Fibroblast of mammary gland (primary cell): ENCODE results near the gene MRPL4.

ENCODE experiments used
- DNase-seq: peaks from one replicate; pipeline ENCODE4 v3.0.0-alpha.2; 2010; ENCODE audit warnings: low read depth
- H3K4me3 ChIP-seq: 2 replicates; pipeline ENCODE4 v1.5.1; 2011; ENCODE audit warnings: low read depth, mild to moderate bottlenecking, low read length, moderate library complexity; ENCODE audit not compliant: control insufficient read depth
- CTCF ChIP-seq: conservative IDR thresholded peaks from 2 replicates; pipeline ENCODE4 v1.5.1; 2011; ENCODE audit warnings: low read depth, low read length, inconsistent platforms; ENCODE audit not compliant: control insufficient read depth, insufficient read depth

The MRPL4 gene

DNA sequence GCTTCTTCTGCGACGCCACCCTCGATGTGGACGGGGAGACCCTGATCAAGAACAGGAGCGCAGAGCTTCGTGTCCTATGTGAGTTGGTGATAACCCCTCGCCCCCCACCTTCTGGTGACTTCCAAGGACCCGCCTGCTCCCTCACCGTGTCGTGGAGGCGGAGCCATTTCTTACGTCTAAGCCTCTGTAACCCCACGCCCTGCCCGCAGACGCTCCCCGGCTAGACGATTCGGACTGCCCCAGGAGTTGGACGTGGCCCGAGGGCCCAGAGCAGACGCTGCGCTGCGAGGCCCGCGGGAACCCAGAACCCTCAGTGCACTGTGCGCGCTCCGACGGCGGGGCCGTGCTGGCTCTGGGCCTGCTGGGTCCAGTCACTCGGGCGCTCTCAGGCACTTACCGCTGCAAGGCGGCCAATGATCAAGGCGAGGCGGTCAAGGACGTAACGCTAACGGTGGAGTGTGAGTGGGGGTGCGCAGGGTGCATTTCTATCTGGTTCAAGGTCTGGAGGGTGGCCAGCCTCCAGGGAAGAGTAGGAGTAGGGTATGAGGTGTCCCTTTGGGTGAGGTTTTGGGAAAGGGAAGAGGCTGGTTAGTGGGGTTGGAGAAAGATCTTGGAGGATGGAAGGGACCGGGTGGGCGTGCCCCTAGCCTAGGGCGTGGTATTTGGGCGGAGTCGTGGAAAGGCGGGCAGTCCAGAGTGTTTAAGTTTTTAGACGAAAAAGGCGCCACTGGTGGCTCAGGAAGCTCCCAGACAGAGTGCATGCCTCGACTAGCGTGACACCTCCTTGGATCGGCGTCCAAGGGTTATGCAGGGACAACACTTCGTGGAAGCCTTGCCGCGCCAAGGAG is 41.0 kb downstream of the MRPL4 start:
- no peak for DNase-seq
- no peak overlapping the region for H3K4me3 ChIP-seq
- no peak for TF ChIP-seq CTCF

DNA sequence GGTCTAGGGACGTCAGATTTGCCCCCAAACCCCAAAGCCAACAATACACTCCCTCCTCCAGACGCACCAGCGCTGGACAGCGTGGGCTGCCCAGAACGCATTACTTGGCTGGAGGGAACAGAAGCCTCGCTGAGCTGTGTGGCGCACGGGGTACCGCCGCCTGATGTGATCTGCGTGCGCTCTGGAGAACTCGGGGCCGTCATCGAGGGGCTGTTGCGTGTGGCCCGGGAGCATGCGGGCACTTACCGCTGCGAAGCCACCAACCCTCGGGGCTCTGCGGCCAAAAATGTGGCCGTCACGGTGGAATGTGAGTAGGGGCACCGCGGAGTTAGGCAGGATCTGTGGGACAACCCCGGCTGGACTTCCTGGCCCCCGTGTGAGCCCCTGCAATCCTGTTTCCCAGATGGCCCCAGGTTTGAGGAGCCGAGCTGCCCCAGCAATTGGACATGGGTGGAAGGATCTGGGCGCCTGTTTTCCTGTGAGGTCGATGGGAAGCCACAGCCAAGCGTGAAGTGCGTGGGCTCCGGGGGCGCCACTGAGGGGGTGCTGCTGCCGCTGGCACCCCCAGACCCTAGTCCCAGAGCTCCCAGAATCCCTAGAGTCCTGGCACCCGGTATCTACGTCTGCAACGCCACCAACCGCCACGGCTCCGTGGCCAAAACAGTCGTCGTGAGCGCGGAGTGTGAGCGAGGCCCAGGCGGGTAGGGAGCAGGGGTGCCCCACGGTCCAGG is 41.8 kb downstream of the MRPL4 start:
- no peak overlapping the region for H3K4me3 ChIP-seq
- no peak for DNase-seq
- no peak for TF ChIP-seq CTCF

GRCh38 chr19:10294368-10294697 is 42.3 kb downstream of the MRPL4 start:
- H3K4me3 ChIP-seq, result no peak overlapping the region
- TF ChIP-seq CTCF, result no peak
- DNase-seq, result no peak

- TF ChIP-seq CTCF, result no peak
- H3K4me3 ChIP-seq, result no peak overlapping the region
- DNase-seq, result no peak
Measured at GRCh38 chr19:10295305-10295846, 43.4 kb downstream of the MRPL4 start.

GRCh38 chr19:10295847-10296591 is 44.0 kb downstream of the MRPL4 start:
- no peak for DNase-seq
- TF ChIP-seq CTCF, result no peak
- no peak overlapping the region for H3K4me3 ChIP-seq
